Measurements from ENCODE around the gene GNB2.
"Not testable (repeated sequence)": the region's sequence is repeated elsewhere in the genome, so short reads cannot be mapped to it uniquely, and the experiment has no call there.

The GNB2 gene

GRCh38 chr7:100665168-100665726 is 8.3 kb upstream of the GNB2 start:
- no peak for DNase-seq (ENCODE audit: low read depth)

GRCh38 chr7:100667331-100668068 is 6.0 kb upstream of the GNB2 start:
- no peak for DNase-seq (ENCODE audit: low read depth)

- DNase-seq (ENCODE audit: low read depth), result no peak
These were observed 5.5 kb upstream of the GNB2 start for GRCh38 chr7:100668069-100668449.

GRCh38 chr7:100669106-100669505 is 4.4 kb upstream of the GNB2 start:
- DNase-seq (ENCODE audit: low read depth), result not testable (repeated sequence)

- no peak for DNase-seq (ENCODE audit: low read depth)
These were observed 3.5 kb upstream of the GNB2 start for GRCh38 chr7:100670074-100670473.

GRCh38 chr7:100671353-100672327 is 1.9 kb upstream of the GNB2 start:
- no peak for DNase-seq (ENCODE audit: low read depth)

- DNase-seq (ENCODE audit: low read depth), result no peak
These were observed 436 bp downstream of the GNB2 start for GRCh38 chr7:100673942-100674410.

GRCh38 chr7:100674411-100675104 is 1.0 kb downstream of the GNB2 start:
- DNase-seq (ENCODE audit: low read depth), result no peak

GRCh38 chr7:100675105-100675451 is 1.5 kb downstream of the GNB2 start:
- peak; percentile 39 for DNase-seq (ENCODE audit: low read depth)

- DNase-seq (ENCODE audit: low read depth), result peak; percentile 74
These were observed 2.2 kb downstream of the GNB2 start for GRCh38 chr7:100675581-100676350.

- DNase-seq (ENCODE audit: low read depth), result no peak
These were observed 3.2 kb downstream of the GNB2 start for GRCh38 chr7:100676501-100677306.

GRCh38 chr7:100677308-100678267 is 4.0 kb downstream of the GNB2 start:
- no peak for DNase-seq (ENCODE audit: low read depth)

- no peak for DNase-seq (ENCODE audit: low read depth)
These were observed 4.9 kb downstream of the GNB2 start for GRCh38 chr7:100678291-100678984.

GRCh38 chr7:100679129-100679926 is 5.8 kb downstream of the GNB2 start:
- no peak for DNase-seq (ENCODE audit: low read depth)

GRCh38 chr7:100679927-100680575 is 6.5 kb downstream of the GNB2 start:
- no peak for DNase-seq (ENCODE audit: low read depth)

- DNase-seq (ENCODE audit: low read depth), result no peak
These were observed 7.2 kb downstream of the GNB2 start for GRCh38 chr7:100680576-100681271.
